GM18508 (cell line): ENCODE measurements around the gene AFAP1L2.

ENCODE experiments used
- ATAC-seq: cut with Tn5 transposase; IDR thresholded peaks from one replicate; pipeline ENCODE4 v1.9.1; 2021; ENCODE audit warnings: moderate number of reproducible peaks; ENCODE audit not compliant: insufficient read depth, unreplicated experiment

AFAP1L2 gene

DNA sequence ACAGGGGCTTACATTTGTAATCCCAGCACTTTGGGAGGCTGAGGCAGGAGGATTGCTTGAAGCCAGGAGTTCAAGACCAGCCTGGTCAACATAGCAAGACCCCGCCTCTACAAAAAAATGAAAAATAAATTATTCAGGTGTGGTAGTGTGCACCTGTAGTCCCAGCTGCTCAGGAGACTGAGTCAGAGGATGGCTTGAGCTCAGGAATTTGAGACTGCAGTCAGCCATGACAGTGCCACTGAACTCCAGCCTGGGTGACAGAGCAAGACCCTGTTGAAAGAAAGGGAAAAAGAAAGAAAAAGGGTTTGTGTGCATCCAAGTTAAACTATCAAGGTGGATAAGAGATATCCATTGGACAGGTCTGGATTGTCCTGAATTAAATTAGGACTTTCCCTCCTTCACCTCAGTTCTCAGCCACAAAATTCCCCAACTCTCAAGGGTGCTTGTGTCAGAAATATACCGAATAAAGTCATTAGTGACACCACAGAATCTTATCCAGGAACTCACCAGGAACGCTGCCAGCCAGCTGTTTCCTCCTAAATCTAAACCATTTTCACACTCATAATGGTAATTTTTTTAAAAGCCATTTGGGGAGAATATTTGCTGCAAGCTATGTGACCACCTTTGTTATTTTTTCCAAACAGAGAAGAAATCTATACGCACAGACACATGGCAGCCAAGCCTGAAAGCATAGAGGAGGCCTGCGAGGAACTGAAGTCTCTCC is 12.0 kb downstream of the AFAP1L2 start:
- no peak for ATAC-seq

DNA sequence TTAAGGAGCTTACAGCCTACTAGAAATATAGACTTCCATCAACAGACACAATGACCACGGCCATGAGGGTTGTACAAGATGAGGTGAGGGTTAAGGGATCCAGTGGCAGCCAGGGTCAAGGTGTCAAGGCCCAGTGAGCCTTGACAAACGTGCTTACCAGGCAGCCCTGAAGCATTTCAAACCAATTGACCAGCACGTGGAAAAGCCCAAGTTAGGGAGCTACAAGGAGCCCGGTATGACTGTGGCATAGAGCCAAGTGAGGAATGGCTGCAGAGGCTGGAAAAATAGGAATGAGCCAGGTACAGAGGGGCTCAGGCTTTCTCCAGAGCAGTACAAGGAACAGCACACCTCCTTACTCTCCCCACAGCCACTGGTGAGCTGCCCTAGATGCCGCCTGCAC is 12.7 kb downstream of the AFAP1L2 start:
- no peak for ATAC-seq

DNA sequence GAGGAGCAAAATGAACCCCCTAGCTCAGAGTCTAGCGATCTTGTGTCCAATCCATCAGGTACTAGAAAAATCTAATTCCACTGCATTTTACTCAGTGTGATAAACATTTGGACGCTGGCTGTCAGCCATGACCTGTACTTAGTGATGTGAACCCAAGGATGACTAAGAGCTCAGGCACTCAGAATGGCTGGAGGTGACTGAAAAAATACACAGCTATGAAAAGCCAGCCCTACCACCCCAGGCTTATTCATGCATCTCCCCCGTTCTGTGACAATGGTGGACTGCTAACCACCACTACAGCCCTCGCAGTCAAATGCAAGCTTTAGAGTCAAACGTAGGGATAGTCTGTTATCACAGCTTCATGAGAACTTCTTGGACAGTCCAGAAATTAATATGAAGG is 14.9 kb downstream of the AFAP1L2 start:
- ATAC-seq = no peak

DNA sequence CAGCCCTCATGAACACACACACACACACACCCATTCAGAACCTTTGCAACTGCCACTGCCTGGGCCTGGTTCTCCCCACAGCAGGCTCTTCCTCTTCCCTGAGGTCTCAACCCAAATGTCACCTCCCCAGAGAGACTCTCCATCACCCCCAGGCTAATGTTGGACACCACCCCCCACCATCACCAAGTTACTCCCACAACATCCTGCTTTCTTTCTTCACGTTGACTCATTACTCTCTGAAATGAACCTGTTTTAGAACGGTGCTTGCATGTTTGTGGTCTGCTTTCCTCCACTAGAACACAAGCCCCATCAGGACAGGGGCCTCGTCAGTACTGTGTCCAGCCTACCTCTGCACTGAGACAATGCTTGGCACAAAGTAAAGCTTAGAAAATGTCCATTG is 16.0 kb downstream of the AFAP1L2 start:
- no peak for ATAC-seq

DNA sequence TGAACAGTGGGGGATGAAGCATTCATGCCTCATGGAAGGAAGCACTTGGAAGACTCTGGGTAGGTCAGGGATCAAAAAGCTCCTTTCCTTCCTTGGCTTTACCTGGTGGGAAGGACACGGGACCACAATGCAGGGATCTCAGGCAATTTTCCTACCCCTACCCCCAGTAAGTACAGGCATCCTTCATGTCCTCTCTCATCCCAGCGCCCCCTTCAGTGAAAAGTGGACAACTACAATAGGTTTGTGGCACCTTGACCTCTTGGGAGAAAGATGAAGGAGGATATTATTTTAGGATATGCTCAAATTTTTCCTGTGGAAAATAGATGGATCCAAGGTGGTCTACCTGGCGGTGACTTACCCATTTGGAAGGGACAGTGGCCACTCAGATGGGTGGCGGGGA is 16.5 kb downstream of the AFAP1L2 start:
- ATAC-seq = no peak

DNA sequence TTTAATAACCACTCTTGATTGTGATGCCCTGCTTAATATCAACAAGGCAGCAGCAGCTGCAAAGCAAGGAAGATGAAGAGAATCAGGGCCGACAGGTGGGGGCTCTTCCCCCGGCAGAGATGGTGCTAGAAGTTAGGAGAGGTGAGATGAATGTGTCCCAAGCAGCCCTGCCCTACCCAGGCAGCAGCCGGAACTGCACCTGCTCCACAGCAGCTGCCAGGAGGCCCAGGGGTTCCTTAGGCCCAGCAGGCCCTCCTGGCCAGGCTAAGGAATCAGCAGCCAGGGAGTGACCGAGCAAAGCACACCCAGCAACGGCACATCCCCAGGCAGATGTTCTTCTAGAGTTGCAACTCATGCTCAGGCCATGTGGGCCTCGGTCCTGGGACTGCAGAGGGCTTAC is 17.9 kb downstream of the AFAP1L2 start:
- no peak for ATAC-seq

DNA sequence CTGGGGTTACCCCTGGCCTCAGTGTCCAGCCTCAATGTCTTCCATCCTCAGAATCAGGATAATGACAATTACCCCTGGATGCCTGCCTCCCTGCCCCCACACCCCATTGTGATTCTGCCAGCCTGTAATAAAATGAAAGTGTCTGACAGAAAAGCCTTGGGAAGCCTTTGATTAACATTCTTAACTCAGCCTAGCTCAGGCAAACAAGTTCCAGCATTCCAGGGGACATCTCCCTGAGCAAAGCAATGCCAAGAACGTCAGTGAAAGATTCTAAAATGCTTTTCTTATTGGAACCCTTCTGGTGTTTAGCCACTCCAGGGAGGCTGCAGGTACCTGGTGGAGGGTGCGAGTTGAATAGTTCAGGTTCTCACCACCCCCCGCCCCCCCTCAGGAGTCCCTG is 18.7 kb downstream of the AFAP1L2 start:
- no peak for ATAC-seq

DNA sequence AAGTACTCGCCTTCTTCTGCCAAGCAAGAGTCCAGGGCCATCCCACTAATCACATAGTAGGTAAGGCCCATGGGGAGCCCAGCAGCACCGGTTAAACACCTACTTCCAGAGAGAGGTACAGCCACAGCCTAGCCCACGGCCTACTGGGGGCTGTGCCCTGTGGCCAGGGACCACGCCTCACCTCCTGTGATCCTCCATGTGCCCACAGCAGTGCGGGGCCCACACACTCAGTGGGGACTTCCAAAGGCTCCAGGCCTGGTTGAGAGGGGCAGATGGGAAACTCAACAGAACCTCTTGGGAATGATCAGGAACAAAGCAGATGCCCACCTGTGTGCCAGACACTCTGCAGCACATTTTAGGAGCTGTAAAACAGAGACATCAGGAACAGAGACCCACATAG is 19.7 kb downstream of the AFAP1L2 start:
- ATAC-seq = no peak

DNA sequence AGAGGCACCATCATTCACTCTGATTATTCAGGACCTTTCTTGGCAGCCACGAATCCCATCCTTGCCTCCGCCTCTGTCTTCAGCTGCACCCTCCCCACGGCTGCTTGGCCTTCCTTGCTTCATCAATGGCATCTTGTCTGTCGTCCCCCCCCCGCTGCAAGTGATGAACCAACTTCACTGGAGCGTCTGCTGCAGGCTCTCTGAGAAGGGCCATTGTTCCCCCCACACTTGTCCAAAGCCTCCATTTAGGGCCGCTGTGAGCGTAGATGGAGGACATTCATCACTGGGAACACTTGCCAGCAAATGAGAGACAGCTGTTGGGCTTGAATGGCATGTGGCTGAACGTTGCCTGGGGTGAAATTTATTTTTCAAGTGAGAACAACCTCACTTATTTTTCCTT is 20.1 kb downstream of the AFAP1L2 start:
- ATAC-seq = no peak

DNA sequence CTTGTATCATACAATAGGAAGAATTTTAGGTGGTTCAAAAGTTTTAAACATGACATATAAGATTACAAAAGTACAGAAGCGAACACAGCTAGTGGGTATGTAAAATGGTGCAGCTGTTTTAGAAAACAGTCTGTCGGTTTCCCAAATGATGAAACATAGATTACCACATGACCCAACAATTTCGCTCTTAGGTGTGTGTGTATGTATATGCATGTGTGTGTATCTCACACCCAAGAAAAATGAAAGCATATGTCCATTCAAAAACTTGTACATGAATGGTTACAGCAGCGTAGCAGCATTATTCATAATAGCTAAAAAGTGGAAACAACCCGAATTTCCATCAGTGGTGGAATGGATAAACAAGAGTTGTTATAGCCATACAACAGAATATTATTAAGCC is 23.5 kb downstream of the AFAP1L2 start:
- ATAC-seq = no peak

DNA sequence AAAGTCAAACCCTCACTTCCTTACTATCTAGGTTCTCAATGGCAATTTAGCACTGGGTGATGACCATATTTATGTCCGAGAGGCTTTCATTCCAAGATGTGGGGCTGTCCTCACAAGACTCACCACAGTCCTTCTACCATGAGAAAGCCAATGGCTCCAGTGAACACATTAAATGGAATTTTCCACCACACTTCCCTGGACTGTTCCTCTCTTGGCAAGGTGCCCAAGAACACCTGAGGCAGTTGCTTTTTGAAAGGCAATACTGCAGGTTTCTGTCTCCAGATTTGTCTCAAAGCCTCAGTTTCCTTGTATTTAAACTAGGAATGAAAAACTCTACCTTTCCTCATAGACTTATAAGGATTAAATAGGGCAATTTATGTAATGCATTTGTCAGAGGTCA is 24.2 kb downstream of the AFAP1L2 start:
- no peak for ATAC-seq

DNA sequence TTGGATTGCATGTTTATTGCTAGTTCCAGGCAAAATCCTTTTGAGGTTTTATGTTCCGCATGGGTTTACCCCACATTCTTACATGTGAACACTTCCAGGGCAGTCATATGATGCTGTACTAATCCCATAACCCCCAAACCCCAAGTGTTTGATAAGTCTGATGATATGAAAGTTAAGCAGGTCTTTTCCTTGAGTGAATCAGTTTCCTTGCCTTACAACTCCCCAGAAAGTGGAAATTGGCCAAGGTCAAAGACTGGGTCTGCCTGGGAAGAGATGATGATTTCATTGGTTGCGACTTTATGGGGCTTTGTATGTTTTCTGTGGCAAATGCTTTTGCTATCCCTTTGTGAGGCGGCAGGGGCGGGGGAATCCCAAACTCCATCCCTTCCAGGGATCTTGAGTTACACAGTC is 24.7 kb downstream of the AFAP1L2 start:
- no peak for ATAC-seq

DNA sequence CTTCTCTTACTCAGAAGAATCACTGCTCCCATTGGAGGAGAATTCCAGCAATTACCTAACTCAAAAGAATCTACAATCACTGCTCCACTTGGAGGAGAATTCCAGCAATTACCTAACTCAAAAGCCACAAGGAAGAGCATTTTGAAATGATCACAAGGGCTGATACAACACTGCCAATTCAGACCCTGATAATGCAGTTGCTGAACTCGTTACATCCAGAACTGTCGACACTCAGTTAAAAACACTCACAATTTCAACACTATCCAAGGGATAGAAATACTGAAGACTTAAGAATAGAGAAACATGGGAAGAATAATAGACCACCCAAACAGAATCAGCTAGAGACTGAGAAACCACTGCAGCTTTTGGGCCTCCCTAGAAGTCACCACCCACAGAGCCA is 27.8 kb downstream of the AFAP1L2 start:
- no peak for ATAC-seq

DNA sequence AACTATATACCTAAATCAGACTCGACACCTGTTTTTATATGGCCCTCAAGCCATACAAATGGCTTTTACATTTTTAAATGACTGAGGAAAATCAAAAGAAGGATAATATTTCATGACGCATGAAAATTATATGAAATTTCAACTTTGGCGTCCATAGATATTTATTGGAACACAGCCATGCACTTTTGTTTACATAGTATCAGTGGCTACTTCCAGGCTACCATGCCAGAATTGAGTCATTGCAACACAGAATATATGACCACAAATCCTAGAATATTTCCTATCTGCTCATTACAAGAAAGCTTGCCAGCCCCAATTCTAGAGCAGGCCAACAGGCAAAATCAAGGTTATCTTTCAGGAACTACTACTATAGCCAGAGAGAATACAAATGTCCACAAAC is 29.3 kb downstream of the AFAP1L2 start:
- no peak for ATAC-seq

DNA sequence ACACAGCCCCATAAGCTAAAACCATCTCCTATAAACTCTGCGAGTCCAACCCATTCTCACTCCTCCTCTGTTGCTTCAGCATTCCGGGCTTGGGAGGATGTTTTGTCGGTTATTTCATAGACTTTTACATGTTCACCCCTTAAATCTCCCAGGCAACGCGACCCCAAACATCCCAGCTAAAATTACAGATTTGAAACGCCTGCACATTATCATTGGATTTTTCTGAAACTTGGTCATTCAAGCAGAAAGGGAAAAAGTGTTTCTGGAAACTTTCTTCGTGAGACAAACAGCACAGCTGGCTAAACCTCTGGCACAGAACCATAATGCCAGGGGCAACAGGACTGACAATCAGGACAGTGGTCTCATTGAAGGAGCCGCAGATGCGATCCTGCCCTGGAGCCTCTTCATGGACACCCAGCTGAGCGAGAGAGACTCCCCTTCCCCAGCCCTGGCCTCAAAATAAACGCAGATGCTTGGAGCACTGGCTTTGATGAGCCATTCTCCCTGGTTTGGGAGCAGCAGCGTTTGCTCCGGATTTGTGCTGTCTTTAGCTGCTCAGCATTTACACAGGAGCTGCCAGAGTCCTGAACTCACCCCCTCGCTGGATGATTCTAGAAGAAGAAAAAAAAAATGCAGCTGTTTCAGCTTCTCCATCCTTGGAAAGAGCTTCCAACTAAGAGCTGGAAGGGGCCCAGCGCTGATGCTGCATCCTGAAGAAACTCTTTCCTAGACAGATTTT is 30.1 kb downstream of the AFAP1L2 start:
- ATAC-seq = no peak

DNA sequence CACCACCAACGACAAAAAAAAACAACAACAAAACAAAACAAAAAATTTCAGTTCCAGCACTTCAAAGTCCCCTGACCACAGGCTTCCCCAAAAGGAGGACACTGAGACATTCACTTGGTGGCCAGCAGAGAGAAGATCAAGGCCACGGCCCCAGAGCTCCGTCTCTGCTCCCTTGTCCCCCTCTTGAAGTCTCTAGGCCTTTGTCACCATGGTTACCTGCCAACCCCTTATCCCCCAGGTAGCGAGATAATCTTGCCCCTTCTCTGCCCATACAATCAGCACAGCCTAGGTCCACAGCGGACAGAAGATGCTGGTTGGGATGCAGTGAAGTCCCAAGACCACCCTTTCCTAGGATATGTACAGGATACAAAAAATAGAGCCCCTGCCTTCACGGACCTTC is 30.7 kb downstream of the AFAP1L2 start:
- ATAC-seq = no peak

DNA sequence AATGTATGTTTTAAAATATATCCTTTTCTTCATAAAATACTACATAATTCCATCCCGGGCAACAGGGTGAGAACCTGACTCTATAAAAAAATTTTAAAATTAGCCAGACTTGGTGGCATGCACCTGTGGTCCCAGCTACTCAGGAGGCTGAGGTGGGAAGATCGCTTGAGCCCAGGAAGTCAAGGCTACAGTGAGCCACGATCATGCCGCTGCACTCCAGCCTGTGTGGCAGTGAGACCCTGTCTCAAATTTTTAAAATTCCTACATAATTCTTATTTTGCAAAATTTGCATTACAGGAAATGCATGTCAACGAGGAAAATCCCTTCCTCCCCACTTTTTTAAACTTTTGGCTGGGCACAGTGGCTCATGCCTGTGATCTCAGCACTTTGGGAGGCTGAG is 31.3 kb downstream of the AFAP1L2 start:
- no peak for ATAC-seq

DNA sequence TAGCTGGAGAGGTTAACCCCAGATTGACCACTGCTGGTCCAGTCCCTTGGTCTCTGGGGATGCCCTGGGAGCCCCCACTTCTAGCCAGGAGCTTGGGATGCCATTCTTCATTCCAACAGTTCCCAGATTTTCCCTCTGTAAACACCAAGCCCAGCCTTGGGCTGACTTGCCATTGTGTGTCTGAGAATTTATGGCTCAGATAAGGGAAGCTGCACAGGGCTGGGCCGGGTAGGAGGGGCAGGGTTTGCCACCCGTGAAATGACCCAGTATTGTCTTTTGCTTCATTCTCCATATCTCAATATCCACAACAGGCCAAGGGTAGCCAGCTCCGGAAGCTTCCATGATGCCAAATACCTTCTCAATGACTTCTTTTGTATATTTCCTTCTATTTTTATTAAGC is 32.1 kb downstream of the AFAP1L2 start:
- no peak for ATAC-seq

DNA sequence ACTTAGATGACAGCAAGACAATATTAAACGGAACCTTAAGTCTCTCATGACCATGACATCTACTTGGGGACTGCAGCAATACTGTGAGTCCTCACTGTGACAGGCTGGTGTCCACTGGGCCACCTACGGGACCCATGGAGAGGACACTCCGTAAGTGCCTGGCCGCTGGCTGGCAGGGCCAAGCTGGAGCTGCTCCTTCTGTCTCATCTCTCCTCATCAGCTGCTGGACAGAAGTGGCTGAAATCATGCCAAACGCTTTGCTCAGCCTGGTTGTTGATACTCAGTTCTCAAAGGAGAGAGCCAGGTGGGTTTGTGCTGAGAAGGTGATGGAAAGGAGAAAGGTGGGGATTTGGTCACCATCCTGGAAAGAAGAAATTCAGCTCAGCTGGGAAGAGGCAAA is 33.3 kb downstream of the AFAP1L2 start:
- no peak for ATAC-seq

DNA sequence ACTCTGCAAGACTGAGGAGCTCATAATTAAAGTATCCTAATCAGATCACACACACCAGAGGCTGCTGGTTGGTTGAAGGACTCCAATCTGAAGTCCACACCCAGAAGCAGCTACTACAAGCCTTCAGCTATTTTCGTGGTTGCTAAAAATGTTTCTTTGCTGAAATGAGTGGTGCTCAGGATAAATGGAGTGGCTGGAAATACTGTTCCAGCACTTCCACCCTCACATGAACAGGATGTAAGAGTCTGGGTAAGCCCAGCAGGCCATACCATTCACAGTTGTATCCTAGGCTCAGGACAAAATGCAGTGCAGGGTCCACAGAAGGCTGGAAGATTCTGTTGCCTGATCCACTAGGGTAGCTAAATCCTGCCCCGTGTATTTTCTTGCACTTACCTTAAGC is 34.1 kb downstream of the AFAP1L2 start:
- no peak for ATAC-seq

DNA sequence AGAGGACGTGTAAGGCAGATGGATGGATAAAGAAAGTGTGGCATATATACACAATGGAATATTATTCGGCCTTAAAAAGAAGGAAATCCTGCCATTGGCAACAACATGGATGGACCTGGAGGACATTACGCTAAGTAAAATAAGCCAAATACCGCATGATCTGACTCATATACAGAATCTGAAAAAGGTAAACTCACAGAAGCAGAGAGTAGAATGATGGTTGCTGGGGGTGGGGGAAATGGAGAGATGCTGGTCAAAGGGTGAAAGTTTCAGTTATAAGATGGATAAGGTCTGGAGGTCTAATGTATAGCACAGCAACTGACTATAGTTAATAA is 36.3 kb downstream of the AFAP1L2 start:
- no peak for ATAC-seq

DNA sequence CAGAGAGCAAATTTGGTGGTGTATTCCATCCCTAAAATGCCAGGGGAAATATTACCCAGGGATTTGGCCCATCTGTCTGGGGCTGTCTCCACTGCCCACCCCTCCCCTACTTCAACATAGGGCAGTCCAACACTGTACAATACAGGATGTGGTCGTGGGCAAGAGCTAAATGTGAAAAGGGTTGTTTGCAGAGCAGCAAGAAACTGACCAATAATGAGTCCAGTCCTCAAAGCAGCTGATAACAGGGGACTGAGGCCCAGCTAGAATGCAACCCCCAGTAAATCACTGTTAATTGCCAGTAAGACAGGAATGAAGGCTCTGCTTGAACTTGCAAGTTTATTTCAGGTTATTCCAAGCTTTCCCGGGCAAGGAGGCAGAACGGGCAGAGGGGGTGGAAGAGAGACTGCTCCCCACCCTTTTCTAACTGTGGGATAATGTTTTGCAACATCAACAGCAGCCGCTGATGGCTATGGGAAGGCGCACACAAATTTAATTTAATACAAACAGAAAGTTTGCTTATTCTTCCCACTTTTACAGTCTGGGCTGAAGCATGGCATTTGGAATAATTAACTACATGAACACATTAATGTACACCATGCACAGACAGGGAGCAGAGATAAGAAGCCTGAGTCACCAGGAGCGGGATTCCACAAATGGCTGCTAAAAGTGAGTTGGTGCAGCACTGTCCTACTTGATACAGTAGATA is 36.8 kb downstream of the AFAP1L2 start:
- ATAC-seq = no peak
